ENCODE results near the gene MAMLD1.

- no peak for TF ChIP-seq GATA2 (IDR thresholded peaks at IDR 0.05; ENCODE audit: low read depth, low read length)
- TF ChIP-seq GATA3 (IDR thresholded peaks at IDR 0.05; ENCODE audit: low read depth, low read length) = no peak
Observed at GRCh38 chrX:150360331-150360730, 2.8 kb upstream of the MAMLD1 start.
